GM10847 (cell line): ENCODE measurements around the gene SPOCK2.

Source experiments
- POLR2A ChIP-seq: IDR thresholded peaks from 2 replicates; pipeline ENCODE4 v1.6.1; 2011; ENCODE audit not compliant: insufficient read length; ENCODE audit errors: extremely low read depth

The SPOCK2 gene

DNA sequence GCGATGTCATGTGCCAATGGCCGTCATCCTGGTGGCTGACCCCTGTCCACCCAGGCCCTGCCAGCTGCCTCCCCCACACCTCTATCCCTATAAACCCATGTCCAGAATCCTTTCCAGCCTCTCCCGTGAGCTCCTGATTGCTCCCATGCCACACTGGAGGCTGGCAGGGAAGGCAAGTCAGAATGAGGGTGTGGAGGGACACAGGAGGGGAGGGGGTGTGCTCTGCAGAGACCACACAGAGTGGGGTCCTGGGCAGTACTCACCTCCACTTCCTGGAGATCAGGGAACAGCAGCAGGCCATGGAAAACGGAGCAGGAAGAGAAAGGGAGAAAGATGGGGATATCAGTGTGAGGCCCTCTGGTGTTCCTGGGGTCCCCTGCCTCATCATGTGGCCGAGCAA is 15.7 kb downstream of the SPOCK2 start:
- no peak for TF ChIP-seq POLR2A

GRCh38 chr10:72072046-72072445 is 16.3 kb downstream of the SPOCK2 start:
- no peak for TF ChIP-seq POLR2A

GRCh38 chr10:72069751-72070526 is 18.4 kb downstream of the SPOCK2 start:
- TF ChIP-seq POLR2A: no peak

DNA sequence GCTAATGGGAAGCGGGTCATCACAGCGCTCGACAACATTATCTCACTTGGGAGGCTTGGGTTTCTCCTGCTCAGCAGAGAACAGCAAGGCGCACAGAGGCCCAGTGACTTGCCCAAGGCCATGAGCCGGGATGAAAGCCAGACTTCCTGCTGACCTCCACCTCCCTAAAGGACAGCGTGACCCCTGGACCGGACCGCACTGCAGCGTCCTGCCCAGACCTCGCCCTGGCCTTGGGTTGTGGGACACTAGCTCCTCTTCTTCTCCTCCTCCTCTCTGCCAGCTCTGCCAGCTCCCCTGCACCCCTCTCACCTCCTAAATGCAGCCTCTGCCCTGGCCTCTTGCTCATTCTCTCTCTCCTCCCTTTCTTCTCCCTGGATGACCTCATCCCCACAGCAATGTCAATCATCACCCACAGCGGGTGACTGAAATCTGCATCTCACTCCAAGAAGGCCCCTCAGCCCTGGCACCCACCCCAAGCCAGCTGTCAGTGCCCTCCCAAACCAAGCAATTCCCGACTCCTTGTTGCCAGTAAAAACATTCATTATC is 19.4 kb downstream of the SPOCK2 start:
- TF ChIP-seq POLR2A: no peak

- no peak for TF ChIP-seq POLR2A
Measured at GRCh38 chr10:72068126-72068765, 20.1 kb downstream of the SPOCK2 start.

GRCh38 chr10:72067463-72068125 is 20.8 kb downstream of the SPOCK2 start:
- TF ChIP-seq POLR2A: no peak

DNA sequence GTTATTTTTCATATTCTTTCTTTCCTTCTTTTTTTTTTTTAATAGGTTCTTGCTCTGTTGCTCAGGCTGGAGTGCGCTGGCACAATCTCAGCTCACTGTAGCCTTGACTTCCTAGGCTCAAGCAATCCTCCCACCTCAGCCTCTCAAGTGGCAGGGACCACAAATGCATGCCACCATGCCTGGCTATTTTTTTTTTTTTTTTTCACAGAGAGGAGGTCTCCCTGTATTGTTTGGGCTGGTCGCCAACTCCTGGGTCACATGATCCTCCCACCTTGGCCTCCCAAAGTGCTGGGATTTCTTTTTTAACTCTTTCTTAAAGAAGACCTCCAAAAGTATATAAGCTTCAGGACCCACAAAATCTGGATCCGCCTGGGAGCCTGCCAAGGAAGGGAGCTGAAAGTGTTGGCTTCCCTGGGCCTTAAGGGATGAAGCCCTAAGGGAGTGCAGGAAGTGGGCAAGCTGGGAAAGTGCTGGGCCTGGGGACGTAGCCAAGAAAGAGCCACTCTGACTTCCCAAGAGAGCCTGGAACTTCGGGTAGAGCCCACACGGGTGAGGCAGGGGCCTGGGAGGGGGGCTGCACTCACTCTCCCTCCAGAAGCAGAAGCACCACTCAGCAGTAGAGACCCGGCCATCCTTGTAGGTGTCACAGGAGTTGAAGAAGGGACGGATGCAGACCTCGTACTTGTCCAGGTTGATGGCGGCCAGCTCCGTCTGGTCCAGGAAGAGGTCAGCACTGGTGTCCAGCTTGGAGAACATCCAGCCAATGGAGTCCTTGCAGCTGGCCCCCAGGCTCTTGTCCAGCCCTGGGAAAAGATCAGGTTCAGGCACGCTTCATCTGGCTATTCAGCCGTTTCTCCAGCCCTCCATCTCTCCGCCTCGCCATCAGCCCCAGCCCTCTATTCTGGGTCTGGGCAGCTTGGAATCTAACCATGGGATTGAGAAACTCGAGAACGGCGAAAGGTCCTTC is 21.8 kb downstream of the SPOCK2 start:
- no peak for TF ChIP-seq POLR2A

DNA sequence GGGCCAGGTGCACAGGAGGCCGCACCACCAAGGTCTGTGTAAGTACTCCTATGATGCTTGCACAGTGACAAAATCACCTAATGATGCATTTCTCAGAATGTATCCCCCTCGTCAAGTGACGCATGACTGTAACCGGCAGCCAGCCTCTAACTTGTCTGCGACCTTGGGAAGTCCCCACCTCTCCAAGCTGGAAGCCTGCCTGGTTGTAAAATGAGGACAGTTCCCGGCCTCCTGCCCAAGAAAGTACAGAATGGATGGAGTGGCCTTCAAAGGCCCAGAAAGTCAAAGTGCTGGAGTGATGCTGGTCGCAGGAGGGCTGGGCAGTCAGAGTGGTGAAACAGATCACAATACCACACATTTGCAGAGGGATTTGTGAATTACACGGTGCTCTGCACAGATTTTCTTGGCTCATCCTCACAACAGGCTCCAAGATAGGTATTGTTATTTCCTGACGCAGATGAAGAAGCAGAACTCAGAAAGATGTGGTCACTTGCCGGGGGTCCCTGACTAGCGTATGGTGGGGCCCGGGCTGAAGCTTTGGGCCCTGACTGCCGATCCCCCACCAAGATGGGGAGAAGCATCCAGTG is 22.8 kb downstream of the SPOCK2 start:
- no peak for TF ChIP-seq POLR2A

- TF ChIP-seq POLR2A: no peak
Measured at GRCh38 chr10:72063703-72064391, 24.5 kb downstream of the SPOCK2 start.

GRCh38 chr10:72062832-72063702 is 25.3 kb downstream of the SPOCK2 start:
- no peak for TF ChIP-seq POLR2A

- no peak for TF ChIP-seq POLR2A
Measured at GRCh38 chr10:72062382-72062781, 26.0 kb downstream of the SPOCK2 start.

DNA sequence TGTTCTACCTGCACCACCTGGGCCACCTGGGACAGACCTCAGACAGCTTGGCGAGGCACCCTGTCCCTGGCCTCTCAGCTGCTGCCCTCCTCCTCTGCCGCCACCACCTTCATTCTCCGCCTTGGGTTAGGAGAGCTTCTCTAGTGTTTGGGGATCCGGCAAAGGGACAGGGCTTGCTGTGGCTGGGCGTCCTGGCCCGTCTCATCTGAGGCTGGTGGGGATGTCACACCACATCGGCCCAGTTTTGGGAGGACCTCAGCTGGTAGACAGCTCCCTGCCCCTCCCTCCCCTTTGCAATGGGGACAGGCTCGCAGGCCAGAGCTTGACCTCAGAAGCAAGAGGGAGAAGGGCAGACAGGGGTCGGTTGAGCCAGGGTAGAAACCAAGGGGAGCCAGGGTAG is 26.4 kb downstream of the SPOCK2 start:
- TF ChIP-seq POLR2A: no peak

- TF ChIP-seq POLR2A: no peak
Measured at GRCh38 chr10:72061491-72061890, 26.9 kb downstream of the SPOCK2 start.
